ENCODE data around the gene RARRES1.

DNA sequence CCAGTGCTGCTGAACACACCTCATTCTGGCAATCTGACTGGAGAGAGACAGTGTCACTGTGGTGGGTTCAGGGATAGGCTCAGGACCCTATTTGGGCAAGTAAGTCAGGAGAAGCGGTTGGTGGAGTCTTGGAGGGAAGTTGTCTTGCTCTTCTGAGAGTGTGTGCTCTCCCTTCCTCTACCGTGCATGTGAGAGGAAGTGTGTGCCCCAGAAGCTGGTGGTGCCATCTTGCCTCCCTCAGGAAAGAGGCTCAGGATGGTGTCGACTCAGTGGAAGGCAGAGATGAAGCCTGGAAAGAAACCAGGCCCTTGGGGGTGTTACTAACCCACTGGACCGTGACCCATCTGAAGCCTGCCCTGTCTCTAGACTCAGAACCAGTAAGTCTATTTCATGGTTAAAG lies 6.8 kb upstream of the RARRES1 start:
- TF ChIP-seq, protein P1, sequence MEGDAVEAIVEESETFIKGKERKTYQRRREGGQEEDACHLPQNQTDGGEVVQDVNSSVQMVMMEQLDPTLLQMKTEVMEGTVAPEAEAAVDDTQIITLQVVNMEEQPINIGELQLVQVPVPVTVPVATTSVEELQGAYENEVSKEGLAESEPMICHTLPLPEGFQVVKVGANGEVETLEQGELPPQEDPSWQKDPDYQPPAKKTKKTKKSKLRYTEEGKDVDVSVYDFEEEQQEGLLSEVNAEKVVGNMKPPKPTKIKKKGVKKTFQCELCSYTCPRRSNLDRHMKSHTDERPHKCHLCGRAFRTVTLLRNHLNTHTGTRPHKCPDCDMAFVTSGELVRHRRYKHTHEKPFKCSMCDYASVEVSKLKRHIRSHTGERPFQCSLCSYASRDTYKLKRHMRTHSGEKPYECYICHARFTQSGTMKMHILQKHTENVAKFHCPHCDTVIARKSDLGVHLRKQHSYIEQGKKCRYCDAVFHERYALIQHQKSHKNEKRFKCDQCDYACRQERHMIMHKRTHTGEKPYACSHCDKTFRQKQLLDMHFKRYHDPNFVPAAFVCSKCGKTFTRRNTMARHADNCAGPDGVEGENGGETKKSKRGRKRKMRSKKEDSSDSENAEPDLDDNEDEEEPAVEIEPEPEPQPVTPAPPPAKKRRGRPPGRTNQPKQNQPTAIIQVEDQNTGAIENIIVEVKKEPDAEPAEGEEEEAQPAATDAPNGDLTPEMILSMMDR (IDR thresholded peaks at IDR 0.05; ENCODE audit: low read depth, low read length, poor library complexity, severe bottlenecking), result no peak
- TF ChIP-seq EZH2phosphoT487 (IDR thresholded peaks at IDR 0.05; ENCODE audit: borderline replicate concordance, low read length), result no peak

Measured in DOHH2 (cell line).